CD8-positive, alpha-beta memory T cell (primary cell): Measurements from ENCODE around the gene SPPL3. TPM values are rescaled to one million over a fixed set of nuclear protein-coding genes. Genes with fewer than 3 reads are reported as not detected.

Experiments
- CTCF ChIA-PET: fragments of 350-600 bp; sonication (Branson Sonifier 250); formaldehyde crosslinking; loops from one replicate; lab custom pipeline; 2021; ENCODE audit warnings: antibody characterized with exemption; lab: Charles Lee
- POLR2A ChIA-PET: fragments of 350-600 bp; sonication (Branson Sonifier 250); formaldehyde crosslinking; loops from one replicate; lab custom pipeline; 2021; ENCODE audit warnings: antibody characterized with exemption; lab: Charles Lee
- DNase-seq, 5 donors: peaks; one replicate each; pipeline versions ENCODE4 v3.0.0 to v3.0.0-alpha.2; 2020 to 2022; ENCODE audit warnings: mixed read lengths in 1 of 5
- H3K27ac ChIP-seq: one replicate; pipeline ENCODE4 v1.7.0; 2013; ENCODE audit warnings: low read depth, mild to moderate bottlenecking, low read length, moderate library complexity
- H3K27me3 ChIP-seq: 2 replicates; pipeline ENCODE4 v1.7.0; 2013; ENCODE audit warnings: low read length, mild to moderate bottlenecking; ENCODE audit not compliant: insufficient read depth, poor library complexity, severe bottlenecking
- H3K36me3 ChIP-seq: 2 replicates; pipeline ENCODE4 v1.7.0; 2013; ENCODE audit warnings: mild to moderate bottlenecking, low read length, moderate library complexity; ENCODE audit not compliant: insufficient read depth
- H3K4me1 ChIP-seq: 2 replicates; pipeline ENCODE4 v1.7.0; 2013; ENCODE audit warnings: mild to moderate bottlenecking, low read length, moderate library complexity; ENCODE audit not compliant: insufficient read depth
- H3K4me3 ChIP-seq: 2 replicates; pipeline ENCODE4 v1.7.0; 2013; ENCODE audit warnings: mild to moderate bottlenecking, low read length
- H3K9me3 ChIP-seq: 2 replicates; pipeline ENCODE4 v1.7.0; 2013; ENCODE audit warnings: mild to moderate bottlenecking, low read length
- H3K27ac Mint-ChIP-seq, 8 donors: one replicate each; pipeline ENCODE4 v1.8.0; 2020 to 2021; ENCODE audit warnings: mixed read lengths in 8 of 8, mild to moderate bottlenecking in 6 of 8, inconsistent platforms in 3 of 8, moderate library complexity in 3 of 8
- H3K27me3 Mint-ChIP-seq, 2 donors: one replicate each; pipeline ENCODE4 v1.8.0; 2020 to 2021; ENCODE audit warnings: mixed read lengths in 2 of 2, mild to moderate bottlenecking in 1 of 2, moderate library complexity in 1 of 2
- H3K36me3 Mint-ChIP-seq, 3 donors: one replicate each; pipeline ENCODE4 v1.8.0; 2020 to 2021; ENCODE audit warnings: mixed read lengths in 3 of 3, inconsistent platforms in 1 of 3, mild to moderate bottlenecking in 1 of 3
- H3K4me1 Mint-ChIP-seq, 3 donors: one replicate each; pipeline ENCODE4 v1.8.0; 2020 to 2021; ENCODE audit warnings: mixed read lengths in 3 of 3, inconsistent platforms in 1 of 3, mild to moderate bottlenecking in 1 of 3
- H3K4me3 Mint-ChIP-seq, 7 donors: one replicate each; pipeline ENCODE4 v1.8.0; 2020 to 2021; ENCODE audit warnings: mixed read lengths in 7 of 7, mild to moderate bottlenecking in 6 of 7, moderate library complexity in 4 of 7, inconsistent platforms in 2 of 7
- H3K9me3 Mint-ChIP-seq, 5 donors: one replicate each; pipeline ENCODE4 v1.8.0; 2020 to 2022; ENCODE audit warnings: mixed read lengths in 5 of 5, mild to moderate bottlenecking in 3 of 5, moderate library complexity in 2 of 5, inconsistent platforms in 1 of 5
- polyA plus RNA-seq: library from polyadenylated mRNA; unstranded; fragments of 300-500 nt; fragmentation: Illumina TruSeq; gene quantifications from one replicate; pipeline ENCODE4 v1.2.3, GENCODE V29; 2021
- total RNA-seq, 2 experiments: library from RNA; stranded (reverse); gene quantifications; one replicate each; pipeline ENCODE4 v1.2.3, GENCODE V29; 2021

Gene SPPL3
- total and polyA plus RNA-seq, 3 experiments from 2014 or later, result 33.1 to 35.6 (median 34.9) TPM

GRCh38 chr12:120762086-120762485 is 142.1 kb downstream of the SPPL3 start:
- Mint-ChIP-seq H3K27ac (peak overlapping the region in 1 of 8 donors; percentile 32), H3K27me3 (no peaks in the 10 kb centered on the region)

DNA sequence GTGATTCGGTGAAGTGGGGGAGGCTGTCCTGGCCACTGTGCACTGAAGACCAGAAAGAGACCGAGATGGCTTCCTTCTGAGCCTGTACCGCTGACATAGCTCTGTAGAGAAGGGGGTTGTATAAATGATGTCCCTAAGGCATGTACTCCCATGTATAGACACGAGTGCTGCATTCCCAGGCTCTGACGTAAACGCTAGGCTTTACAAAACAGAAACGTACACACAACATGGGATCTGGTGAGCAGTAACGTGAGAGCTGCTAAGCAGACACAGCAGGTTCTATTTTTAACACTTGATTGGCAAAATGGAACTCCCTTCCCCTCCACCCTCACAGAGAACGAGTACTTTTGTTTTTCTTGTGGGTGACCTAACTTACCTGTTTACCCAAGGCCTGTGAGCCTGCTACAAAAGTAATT is 142.6 kb downstream of the SPPL3 start:
- Histone ChIP-seq H3K4me1 (peaks cover 8% of the 10 kb centered on the region), H3K4me3 (no peak overlapping the region), H3K9me3 (no peaks in the 10 kb centered on the region), H3K36me3 (peaks cover 21% of the 10 kb centered on the region), H3K27me3 (no peaks in the 10 kb centered on the region), H3K27ac (no peak overlapping the region)
- H3K27ac Mint-ChIP-seq, result peak overlapping the region in 4 of 8 donors; percentile 5 to 69 (median 25)
- no peaks in the 10 kb centered on the region for H3K27me3 Mint-ChIP-seq
- DNase-seq, result no peak
- H3K9me3 Mint-ChIP-seq, result no peaks in the 10 kb centered on the region
- H3K36me3 Mint-ChIP-seq, result peaks cover 4 to 65% (median 18%) of the 10 kb centered on the region in 3 donors
- POLR2A ChIA-PET, result no interaction called here
- no peaks in the 10 kb centered on the region for H3K4me1 Mint-ChIP-seq
- CTCF ChIA-PET, result no interaction called here
- H3K4me3 Mint-ChIP-seq, result no peak overlapping the region

More at GRCh38 chr12:120762086-120762485, 142.1 kb downstream of the SPPL3 start:
- DNase-seq, result no peak
- H3K36me3 Mint-ChIP-seq, result peaks cover 4 to 70% (median 18%) of the 10 kb centered on the region in 3 donors
- POLR2A ChIA-PET, result no interaction called here
- no peaks in the 10 kb centered on the region for H3K9me3 Mint-ChIP-seq
- Histone ChIP-seq H3K4me1 (peaks cover 8% of the 10 kb centered on the region), H3K36me3 (peaks cover 26% of the 10 kb centered on the region), H3K4me3 (no peak overlapping the region), H3K27ac (no peak overlapping the region), H3K27me3 (no peaks in the 10 kb centered on the region), H3K9me3 (no peaks in the 10 kb centered on the region)
- CTCF ChIA-PET, result no interaction called here
- H3K4me1 Mint-ChIP-seq, result no peaks in the 10 kb centered on the region
- no peak overlapping the region for H3K4me3 Mint-ChIP-seq

DNA sequence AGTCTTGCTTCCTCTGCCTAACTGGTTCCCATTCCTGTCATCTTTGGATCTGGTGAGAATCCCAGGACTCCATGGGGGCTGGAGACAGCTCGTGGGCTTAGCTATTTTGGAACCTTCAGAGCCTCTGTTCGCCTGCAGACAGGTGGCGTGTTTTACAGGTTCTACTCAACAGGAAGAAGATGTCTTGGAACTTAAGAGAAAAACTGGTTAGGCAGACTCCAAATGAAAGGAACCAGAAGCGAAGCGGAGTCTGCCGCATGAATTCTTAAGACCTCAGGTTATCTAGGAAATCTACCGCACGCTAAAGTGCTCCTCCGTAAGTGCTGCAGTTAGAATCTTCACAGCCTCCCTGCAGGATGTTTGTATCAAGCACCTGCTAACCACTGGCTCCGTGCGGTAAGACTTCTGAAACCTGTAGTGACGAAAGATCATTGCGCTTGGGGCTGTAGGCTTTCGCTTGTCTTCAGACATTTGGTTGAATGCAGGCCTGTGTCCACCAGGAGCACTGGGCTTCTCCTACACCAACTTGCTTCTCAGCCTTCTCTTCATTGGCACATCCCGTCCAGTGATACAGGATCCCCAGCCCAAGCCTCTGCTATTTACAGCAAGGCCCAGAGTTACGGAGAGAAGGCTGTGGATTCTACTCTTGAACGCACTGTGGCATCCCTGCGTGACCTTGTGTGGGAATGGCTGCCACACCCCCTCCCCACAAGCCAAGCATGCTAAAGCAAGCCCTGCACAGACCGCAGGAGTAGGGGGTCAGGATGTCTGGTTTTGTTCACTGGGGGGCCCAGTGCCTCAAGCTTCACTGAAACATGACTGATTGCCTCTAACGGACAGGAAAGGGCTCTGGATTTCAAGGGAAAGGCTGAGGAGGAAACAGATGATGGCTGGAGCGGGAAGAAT is 143.6 kb downstream of the SPPL3 start:
- Mint-ChIP-seq H3K36me3 (peaks cover 0 to 56% (median 11%) of the 10 kb centered on the region in 3 donors), H3K27ac (peak overlapping the region in 3 of 8 donors; percentile 40 to 90 (median 70)), H3K4me1 (no peaks in the 10 kb centered on the region), H3K9me3 (peaks cover 0 to under 1% (median under 1%) of the 10 kb centered on the region in 5 donors), H3K27me3 (peaks cover 0 to under 1% of the 10 kb centered on the region in 2 donors), H3K4me3 (no peak overlapping the region)
- ChIA-PET POLR2A (no interaction called here), CTCF (no interaction called here)
- Histone ChIP-seq H3K9me3 (no peaks in the 10 kb centered on the region), H3K27ac (no peak overlapping the region), H3K36me3 (peaks cover 13% of the 10 kb centered on the region), H3K27me3 (no peaks in the 10 kb centered on the region), H3K4me1 (peaks cover 8% of the 10 kb centered on the region), H3K4me3 (no peak overlapping the region)
- DNase-seq, result peak in 1 of 5 donors; percentile 19

DNA sequence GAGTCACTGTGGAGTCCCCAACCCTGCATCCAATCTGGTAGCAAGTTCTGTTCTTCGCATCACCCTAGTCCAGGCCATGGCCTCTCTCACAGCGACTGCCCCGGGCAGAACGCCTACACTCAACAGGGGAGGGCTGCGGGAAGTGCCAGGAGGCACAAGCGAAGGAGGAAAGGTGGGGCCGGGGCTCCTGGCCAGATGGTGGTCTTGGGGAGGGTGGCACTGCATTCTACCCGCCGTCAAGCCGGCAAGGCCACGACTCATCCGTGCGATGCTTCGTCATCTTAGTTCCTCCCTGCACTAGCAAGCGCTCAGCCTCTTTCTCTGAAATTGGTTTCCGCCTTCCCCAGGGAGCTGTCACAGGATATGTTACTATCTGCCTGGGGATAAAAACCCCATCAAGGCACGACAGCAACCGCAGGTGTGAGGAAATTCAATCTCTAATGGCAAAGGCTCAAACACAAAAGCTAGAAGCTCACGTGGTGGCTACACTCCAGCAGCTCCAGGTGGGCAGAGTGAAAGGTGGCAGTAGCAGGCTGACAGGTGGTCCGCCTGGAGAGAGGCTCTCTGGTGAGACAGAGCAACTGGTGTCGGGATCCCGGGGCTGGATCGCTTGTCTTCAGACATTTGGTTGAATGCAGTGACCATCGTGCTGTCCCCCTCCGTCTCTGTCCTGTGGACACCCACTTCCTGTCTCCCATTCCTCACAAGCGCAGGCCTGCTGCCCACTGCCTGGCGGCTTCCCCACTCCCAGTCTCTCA is 144.4 kb downstream of the SPPL3 start:
- Histone ChIP-seq H3K27ac (no peak overlapping the region), H3K4me3 (no peak overlapping the region), H3K27me3 (no peaks in the 10 kb centered on the region), H3K9me3 (no peaks in the 10 kb centered on the region), H3K4me1 (peaks cover 8% of the 10 kb centered on the region), H3K36me3 (peaks cover 8% of the 10 kb centered on the region)
- ChIA-PET POLR2A (no interaction called here), CTCF (no interaction called here)
- Mint-ChIP-seq H3K36me3 (peaks cover 0 to 48% (median 11%) of the 10 kb centered on the region in 3 donors), H3K27ac (peak overlapping the region in 3 of 8 donors; percentile 40 to 90 (median 70)), H3K27me3 (peaks cover 4 to 9% of the 10 kb centered on the region in 2 donors), H3K9me3 (peaks cover 5 to 9% (median 8%) of the 10 kb centered on the region in 5 donors), H3K4me1 (no peaks in the 10 kb centered on the region), H3K4me3 (no peak overlapping the region)
- no peak for DNase-seq

DNA sequence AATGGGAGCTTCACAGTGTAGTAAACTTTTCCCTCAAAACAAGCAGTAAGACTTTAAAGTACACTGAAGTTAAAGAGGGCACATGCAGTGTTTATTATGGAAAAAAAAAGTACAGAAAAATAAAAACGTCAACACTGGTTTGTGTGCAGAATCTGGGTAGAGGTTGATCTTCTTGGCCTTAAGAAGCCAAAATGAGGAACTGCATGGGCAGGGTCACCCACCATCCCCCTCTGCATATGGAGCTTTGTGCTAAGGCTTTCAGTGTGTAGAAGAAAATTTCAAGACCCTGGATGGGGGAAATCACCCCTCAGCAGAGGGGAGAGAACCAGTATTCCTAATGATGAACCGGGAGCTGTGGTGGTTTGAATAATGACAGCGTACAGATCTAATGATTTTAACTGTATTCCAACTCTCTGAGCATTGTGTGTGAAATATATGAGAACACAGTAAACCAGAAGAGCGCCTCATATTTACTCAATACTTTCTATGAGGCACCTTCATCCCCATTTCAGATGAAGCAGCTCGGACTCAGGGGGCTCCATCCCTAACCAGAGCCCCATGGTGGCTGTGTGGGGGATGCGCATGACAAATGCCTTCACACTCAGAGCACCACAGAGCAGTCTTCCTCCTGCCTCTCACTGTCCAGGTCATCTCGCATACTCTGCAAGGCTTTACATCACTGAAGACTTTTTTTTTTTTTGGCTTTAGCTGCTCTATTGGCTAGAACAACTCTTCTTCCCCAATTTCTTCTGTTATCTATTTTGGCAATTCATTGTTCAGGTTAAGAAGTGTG is 145.2 kb downstream of the SPPL3 start:
- H3K4me3 Mint-ChIP-seq, result no peak overlapping the region
- Histone ChIP-seq H3K4me1 (peaks cover 8% of the 10 kb centered on the region), H3K27me3 (no peaks in the 10 kb centered on the region), H3K4me3 (no peak overlapping the region), H3K36me3 (peaks cover under 1% of the 10 kb centered on the region), H3K27ac (no peak overlapping the region), H3K9me3 (no peaks in the 10 kb centered on the region)
- ChIA-PET CTCF (no interaction called here), POLR2A (no interaction called here)
- peaks cover 7 to 9% of the 10 kb centered on the region in 2 donors for H3K27me3 Mint-ChIP-seq
- peaks cover 0 to 40% (median 9%) of the 10 kb centered on the region in 3 donors for H3K36me3 Mint-ChIP-seq
- peak overlapping the region in 2 of 8 donors; percentile 29 to 70 for H3K27ac Mint-ChIP-seq
- no peaks in the 10 kb centered on the region for H3K4me1 Mint-ChIP-seq
- DNase-seq, result no peak
- peaks cover 8 to 12% (median 11%) of the 10 kb centered on the region in 5 donors for H3K9me3 Mint-ChIP-seq

DNA sequence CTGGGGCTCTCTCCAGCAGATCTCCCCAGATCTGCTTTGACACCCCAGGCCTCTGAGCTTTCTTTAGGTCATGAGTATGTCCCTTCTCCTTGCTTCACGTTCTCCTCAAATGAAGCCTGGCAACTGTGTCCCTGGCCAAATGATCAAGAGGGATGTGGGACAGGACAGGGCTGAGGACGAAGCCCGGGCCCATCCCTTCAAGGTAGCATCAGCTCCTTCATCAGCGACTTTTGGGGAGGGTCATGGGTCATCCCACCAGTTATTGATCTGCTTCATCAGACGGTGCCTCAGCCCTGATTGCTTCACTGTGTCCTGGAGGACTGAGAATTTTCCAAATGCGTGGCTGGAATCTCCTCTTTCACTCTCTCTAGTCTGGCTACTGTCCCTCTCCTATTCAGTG is 146.2 kb downstream of the SPPL3 start:
- CTCF ChIA-PET, result no interaction called here
- H3K27me3 Mint-ChIP-seq, result peaks cover 7 to 14% of the 10 kb centered on the region in 2 donors
- POLR2A ChIA-PET, result no interaction called here

GRCh38 chr12:120757226-120757742 is 146.9 kb downstream of the SPPL3 start:
- Mint-ChIP-seq H3K27ac (peak overlapping the region in 1 of 8 donors; percentile 61), H3K36me3 (peaks cover 0 to 25% (median 9%) of the 10 kb centered on the region in 3 donors), H3K4me3 (no peak overlapping the region), H3K4me1 (no peaks in the 10 kb centered on the region), H3K9me3 (peaks cover 11 to 16% (median 12%) of the 10 kb centered on the region in 5 donors), H3K27me3 (peaks cover 9 to 14% of the 10 kb centered on the region in 2 donors)
- CTCF ChIA-PET, result no interaction called here
- Histone ChIP-seq H3K4me3 (no peak overlapping the region), H3K36me3 (no peaks in the 10 kb centered on the region), H3K9me3 (no peaks in the 10 kb centered on the region), H3K4me1 (peaks cover 8% of the 10 kb centered on the region), H3K27me3 (no peaks in the 10 kb centered on the region), H3K27ac (no peak overlapping the region)
- POLR2A ChIA-PET, result no interaction called here
- DNase-seq, result no peak

More for the DNA sequence above, 146.2 kb downstream of the SPPL3 start:
- H3K27me3 ChIP-seq, result no peaks in the 10 kb centered on the region
- Mint-ChIP-seq H3K4me3 (peak overlapping the region in 1 of 7 donors; percentile 16), H3K36me3 (peaks cover 0 to 31% (median 9%) of the 10 kb centered on the region in 3 donors), H3K9me3 (peaks cover 11 to 16% (median 12%) of the 10 kb centered on the region in 5 donors), H3K27ac (no peak overlapping the region), H3K4me1 (no peaks in the 10 kb centered on the region)
- peaks cover 8% of the 10 kb centered on the region for H3K4me1 ChIP-seq
- no peak overlapping the region for H3K4me3 ChIP-seq
- H3K9me3 ChIP-seq, result no peaks in the 10 kb centered on the region
- no peak overlapping the region for H3K27ac ChIP-seq
- no peaks in the 10 kb centered on the region for H3K36me3 ChIP-seq
- DNase-seq, result no peak
